GM19240 (cell line): Measurements from ENCODE around the gene COQ4.
"Not testable (repeated sequence)": the region's sequence is repeated elsewhere in the genome, so short reads cannot be mapped to it uniquely, and the experiment has no call there.

Experiments
- DNase-seq: peaks from one replicate; pipeline ENCODE4 v3.0.0; 2011; ENCODE audit warnings: low spot score; ENCODE audit not compliant: insufficient read length

The COQ4 gene

GRCh38 chr9:128322404-128323211 lies at the start of gene COQ4, which contains the start of gene TRUB2:
Gene COQ4 (plus strand): TSS chr9:128322839. CDS start chr9:128322859, 20 bp downstream.
Gene TRUB2 (minus strand): TSS chr9:128322447. CDS start chr9:128322408, 39 bp downstream.
- peak; percentile 93 for DNase-seq

- DNase-seq = no peak
Observed at GRCh38 chr9:128274245-128274644, 48.4 kb upstream of the COQ4 start.

- peak; percentile 71 for DNase-seq
Observed at GRCh38 chr9:128275198-128276007, 47.2 kb upstream of the COQ4 start, which contains the start of gene GOLGA2. Gene GOLGA2 (minus strand): TSS chr9:128276007. CDS start chr9:128275976, 31 bp downstream.

- DNase-seq = peak; percentile 95
Observed at GRCh38 chr9:128276008-128276573, 46.5 kb upstream of the COQ4 start, which contains the start of gene SWI5. Gene SWI5 (plus strand): TSS chr9:128276276.

- DNase-seq = no peak
Observed at GRCh38 chr9:128276574-128277270, 45.9 kb upstream of the COQ4 start.

GRCh38 chr9:128279088-128280073 lies 43.3 kb upstream of the COQ4 start:
- not testable (repeated sequence) for DNase-seq

- no peak for DNase-seq
Observed at GRCh38 chr9:128280084-128280622, 42.5 kb upstream of the COQ4 start.

- DNase-seq = no peak
Observed at GRCh38 chr9:128282500-128282899, 40.1 kb upstream of the COQ4 start.

- DNase-seq = no peak
Observed at GRCh38 chr9:128285033-128285784, 37.4 kb upstream of the COQ4 start.

- no peak for DNase-seq
Observed at GRCh38 chr9:128286440-128286839, 36.2 kb upstream of the COQ4 start.

- no peak for DNase-seq
Observed at GRCh38 chr9:128288273-128289004, 34.2 kb upstream of the COQ4 start.

GRCh38 chr9:128292009-128292408 lies 30.6 kb upstream of the COQ4 start:
- no peak for DNase-seq

GRCh38 chr9:128293091-128293490 lies 29.5 kb upstream of the COQ4 start:
- DNase-seq = no peak

GRCh38 chr9:128294142-128294541 lies 28.5 kb upstream of the COQ4 start:
- DNase-seq = no peak

- no peak for DNase-seq
Observed at GRCh38 chr9:128296340-128297220, 26.1 kb upstream of the COQ4 start.

GRCh38 chr9:128297221-128297773 lies 25.3 kb upstream of the COQ4 start:
- no peak for DNase-seq
